Stimulated activated CD4-positive, alpha-beta T cell treated with anti-CD3 and anti-CD28 coated beads, TNF-alpha, amount 100 ng/mL, for 24 hours (primary cell): ENCODE data around the gene TRAF7.
"Not testable (repeated sequence)": the region's sequence is repeated elsewhere in the genome, so short reads cannot be mapped to it uniquely, and the experiment has no call there.

ENCODE experiments used
- DNase-seq, 3 experiments: peaks; one replicate each; pipeline ENCODE4 v3.0.0-alpha.2; 2020; ENCODE audit warnings: low read depth in 3 of 3

TRAF7 gene

DNA sequence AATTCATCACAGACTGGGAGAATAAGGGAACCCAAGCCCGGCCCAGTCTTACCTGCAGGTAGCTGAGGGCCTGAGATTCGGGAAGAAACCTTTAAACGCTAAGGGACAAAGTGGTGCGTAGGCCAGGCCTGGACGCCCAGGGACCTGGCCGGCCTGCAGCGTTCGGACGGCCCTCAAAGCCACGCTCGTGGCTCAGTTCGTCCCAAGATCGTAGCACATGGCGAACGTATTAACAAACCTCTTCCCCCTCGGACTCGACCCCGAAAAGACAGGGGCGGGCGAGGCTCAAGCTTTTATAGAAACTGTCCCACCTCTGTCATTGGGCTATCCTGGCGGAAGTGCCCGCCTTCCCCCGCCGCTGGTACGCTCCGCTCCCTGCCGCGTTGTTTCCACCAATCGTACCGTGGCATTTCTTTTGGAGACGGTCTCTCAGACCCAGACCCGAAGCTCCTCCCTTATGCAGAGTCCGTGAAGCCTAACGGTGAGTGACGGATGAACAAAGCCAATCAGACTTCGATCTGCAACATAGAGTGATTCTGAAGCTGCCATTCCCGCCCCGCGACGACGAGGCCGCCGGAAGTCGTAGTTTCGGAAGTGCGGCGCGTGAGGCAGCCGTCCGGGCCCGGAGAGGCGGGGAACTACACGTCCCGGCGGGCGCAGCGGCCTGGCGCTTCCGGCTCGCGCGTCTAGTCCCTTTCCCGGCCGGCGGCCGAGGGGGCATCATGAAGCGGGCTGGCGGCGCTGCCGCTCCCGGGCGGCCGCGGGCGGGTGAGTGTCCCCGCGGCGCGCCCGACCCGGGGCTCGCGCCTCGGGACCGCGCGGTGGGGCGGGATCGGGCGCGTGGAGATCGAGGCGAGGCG is at the start of gene TRAF7:
Gene TRAF7 (plus strand): TSS at position 692 of the 860 bp plus-strand sequence. CDS start 8,139 bp downstream, outside the sequence.
- peak; percentile 95 to 97 (median 96) for DNase-seq

GRCh38 chr16:2106211-2106610 is 49.4 kb upstream of the TRAF7 start:
- not testable (repeated sequence) for DNase-seq

GRCh38 chr16:2107121-2107790 is 48.3 kb upstream of the TRAF7 start:
- not testable (repeated sequence) for DNase-seq

DNA sequence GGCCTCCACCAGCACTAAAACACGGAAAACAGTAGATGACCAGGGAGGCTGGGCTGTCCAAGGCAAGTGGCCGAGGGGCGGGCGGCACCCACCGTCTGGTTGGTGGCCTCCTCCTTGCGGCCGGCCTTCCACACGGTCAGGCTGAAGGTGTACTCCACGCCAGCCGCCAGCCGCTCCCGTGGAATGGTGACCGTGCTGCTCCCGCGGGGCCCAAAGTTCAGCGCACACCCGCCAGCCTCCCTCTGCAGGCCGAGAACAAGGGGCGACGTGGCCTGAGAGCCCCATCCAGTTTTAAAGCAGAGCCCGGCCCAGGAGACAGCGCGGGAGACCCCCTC is 47.8 kb upstream of the TRAF7 start:
- not testable (repeated sequence) for DNase-seq

DNA sequence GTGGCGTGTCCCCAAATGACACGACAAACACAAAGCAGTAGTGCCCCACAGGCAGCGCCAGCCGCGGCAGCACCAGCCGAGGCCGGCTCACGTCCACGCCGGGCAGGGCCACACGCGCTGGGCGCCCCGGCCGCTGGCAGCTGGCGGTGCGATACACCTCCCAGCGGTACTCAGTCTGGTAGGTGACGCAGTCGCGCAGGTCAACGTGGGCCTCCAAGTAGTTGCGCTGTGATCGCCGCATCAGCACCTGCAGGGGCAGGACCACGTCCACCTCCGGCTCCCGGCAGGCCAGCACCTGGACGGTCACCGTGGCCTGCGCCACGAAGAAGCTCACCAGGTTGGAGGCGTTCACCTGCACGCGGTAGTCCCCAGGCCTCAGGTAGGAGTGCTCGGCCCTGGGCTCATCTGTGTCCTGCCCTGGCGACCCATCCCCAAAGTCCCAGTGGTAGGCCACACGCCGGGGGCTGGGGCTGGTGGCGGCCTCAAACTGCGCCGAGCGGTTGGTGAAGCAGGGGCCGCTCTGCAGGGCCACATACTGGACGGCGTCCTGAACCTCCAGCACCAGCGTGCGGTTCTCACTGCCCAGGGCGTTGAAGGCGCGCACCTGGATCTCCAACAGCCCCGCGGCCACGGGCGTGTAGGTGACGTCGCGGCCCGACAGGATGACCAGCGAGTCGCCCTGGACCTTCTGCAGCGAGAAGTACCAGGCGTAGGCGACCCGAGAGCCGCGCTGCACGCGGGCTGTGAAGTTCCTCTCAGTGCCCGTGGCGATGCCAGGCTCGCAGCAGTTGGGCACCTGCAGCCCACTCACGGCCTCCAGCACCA is 46.9 kb upstream of the TRAF7 start:
- DNase-seq, result not testable (repeated sequence)

DNA sequence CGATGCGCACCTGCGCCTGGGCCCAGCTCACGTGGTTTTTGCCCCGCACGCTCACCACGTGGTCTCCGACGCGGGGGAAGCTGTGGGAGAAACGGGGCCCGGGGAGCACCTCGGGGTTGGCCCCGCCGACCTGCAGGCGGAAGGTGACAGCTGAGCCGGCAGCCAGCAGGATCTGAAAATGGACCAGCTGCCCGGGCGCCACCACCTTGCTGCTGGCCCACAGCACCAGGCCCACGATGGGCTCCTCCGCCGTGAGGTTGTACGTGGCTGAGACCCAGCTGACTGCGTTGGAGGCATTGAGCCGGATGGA is 46.4 kb upstream of the TRAF7 start:
- not testable (repeated sequence) for DNase-seq

GRCh38 chr16:2109872-2110271 is 45.7 kb upstream of the TRAF7 start:
- DNase-seq, result not testable (repeated sequence)

DNA sequence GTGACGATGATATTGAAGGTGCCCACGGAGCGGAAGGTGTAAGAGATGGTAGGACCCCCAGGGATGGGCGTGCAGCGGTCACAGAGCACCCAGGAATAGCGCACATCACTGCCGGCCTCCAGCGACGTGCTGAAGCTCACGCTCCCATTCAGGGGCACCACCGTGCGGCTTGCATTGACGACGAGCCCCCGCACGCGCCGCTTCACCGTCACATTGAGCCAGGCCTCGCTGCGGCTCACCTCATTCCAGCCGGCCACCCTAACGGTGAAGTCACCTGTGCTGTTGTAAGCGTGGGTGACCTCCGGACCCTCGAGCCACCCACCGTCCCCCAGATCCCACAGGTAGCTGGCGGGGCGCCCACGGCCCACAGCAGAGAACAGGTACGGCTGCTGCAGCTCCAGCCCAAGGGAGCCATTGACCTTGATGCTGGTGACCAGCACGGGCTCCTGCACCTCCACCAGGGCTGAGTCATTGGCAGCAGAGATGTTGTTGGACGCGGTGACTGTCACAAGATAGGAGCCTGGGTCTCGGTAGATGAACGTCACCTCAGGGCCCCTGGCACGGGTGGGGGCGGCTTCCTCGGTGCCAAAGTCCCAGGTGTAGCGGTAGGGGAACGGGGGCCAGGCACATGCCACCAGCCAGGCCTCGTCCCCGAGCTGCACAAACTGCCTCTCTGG is 45.1 kb upstream of the TRAF7 start:
- DNase-seq, result not testable (repeated sequence)

DNA sequence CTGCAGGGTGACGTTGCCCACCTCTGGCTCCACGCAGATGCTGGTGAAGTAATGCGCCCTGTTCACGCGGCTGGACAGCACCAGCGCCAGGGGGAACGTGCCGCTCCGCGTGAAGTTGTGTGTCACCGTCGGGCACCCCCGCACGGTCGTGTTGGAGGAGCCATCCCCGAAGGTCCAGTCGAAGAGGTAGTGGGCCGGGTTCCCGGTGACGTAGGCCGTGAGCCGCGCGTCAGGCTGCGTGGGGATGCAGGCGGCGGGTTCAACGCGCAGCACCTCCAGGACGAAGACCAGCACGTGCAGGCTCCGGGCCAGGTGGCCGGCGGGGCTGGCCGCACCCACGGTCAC is 44.6 kb upstream of the TRAF7 start:
- not testable (repeated sequence) for DNase-seq

GRCh38 chr16:2111412-2112335 is 43.9 kb upstream of the TRAF7 start:
- DNase-seq, result not testable (repeated sequence)

DNA sequence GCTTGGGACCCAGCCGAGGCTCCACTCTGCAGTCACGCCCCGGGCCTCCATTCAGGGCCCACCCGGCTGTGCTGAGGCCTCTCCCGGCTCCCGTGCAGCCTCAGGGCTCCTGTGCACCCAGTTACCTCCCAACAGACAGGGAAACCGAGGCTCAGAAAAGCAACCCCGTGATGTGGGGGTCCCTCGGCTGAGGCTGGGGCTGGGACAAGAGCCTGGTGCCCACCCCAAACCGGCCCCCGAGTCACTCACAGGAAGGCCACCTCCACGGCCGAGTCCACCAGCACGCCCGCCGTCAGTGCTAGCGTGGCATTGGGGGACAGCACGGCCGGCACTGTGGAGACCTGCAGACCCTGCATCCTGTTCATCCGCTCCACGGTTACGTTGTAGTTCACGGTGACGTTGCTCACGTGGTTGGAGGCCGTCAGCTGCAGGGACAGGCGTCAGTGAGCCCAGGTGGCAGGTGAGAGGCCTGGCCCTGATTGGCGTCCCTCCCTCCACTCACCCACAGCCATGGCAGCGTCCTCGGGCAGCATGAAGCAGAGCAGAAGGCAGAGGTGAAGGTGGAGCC is 43.0 kb upstream of the TRAF7 start:
- DNase-seq, result not testable (repeated sequence)

DNA sequence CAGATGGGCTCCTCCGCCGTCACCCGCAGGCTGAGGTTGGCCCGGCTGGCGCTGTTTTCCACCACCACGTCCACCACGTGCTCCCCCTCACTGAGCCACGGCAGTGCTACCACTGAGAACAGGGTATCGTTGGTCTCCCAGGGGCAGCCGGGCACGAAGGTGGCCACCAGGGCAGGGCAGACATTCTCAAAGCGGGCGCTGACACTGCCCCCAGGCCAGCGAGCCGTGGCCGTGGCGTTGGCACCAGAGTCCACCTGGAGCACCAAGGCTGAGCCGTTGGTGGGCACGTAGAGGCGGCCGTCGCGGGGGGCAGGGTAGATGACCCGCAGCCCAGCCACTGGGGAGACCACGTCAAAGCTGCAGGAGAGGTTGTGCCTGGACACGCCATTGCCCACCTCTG is 41.4 kb upstream of the TRAF7 start:
- not testable (repeated sequence) for DNase-seq

GRCh38 chr16:2114885-2115590 is 40.5 kb upstream of the TRAF7 start:
- DNase-seq, result not testable (repeated sequence)

- DNase-seq, result no peak
These were observed 40.0 kb upstream of the TRAF7 start for GRCh38 chr16:2115591-2115973.

- DNase-seq, result not testable (repeated sequence)
These were observed 39.2 kb upstream of the TRAF7 start for GRCh38 chr16:2116428-2116827.

GRCh38 chr16:2117341-2117740 is 38.2 kb upstream of the TRAF7 start:
- DNase-seq, result not testable (repeated sequence)

- not testable (repeated sequence) for DNase-seq
These were observed 37.4 kb upstream of the TRAF7 start for GRCh38 chr16:2117960-2118722.

DNA sequence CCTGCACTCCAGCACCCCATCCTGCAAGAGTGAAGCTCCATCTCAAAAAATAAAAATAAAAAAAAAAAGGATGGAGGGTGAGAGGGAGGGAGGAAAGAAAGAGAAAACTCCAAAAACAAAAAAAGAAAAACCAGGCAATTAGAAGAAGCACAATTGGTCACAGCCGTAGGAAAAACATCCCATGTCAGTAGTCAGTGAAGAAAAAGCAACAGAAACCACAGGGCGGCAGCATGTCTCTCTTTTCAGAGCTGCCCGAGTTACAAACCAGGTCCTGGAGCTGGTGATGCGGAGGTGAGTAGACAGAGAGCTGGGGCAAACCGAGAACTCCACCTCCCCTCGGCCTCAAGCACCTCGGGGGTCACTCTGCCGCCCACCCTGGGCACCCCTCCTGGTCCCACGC is 34.3 kb upstream of the TRAF7 start:
- DNase-seq, result peak in 1 of 3 experiments; percentile 12

- DNase-seq, result no peak
These were observed 33.7 kb upstream of the TRAF7 start for GRCh38 chr16:2121853-2122252.
